GM19239 (cell line): ENCODE results near the gene ITPR2.
"Not testable (repeated sequence)": the region's sequence is repeated elsewhere in the genome, so short reads cannot be mapped to it uniquely, and the experiment has no call there.

Source experiments
- DNase-seq: peaks from one replicate; pipeline ENCODE4 v3.0.0; 2011; ENCODE audit warnings: low spot score; ENCODE audit not compliant: insufficient read length
- FAIRE-seq: peaks from 2 replicates; lab custom pipeline; 2011; peaks lifted over from hg19 to GRCh38; lab: Jason Lieb, UNC

Gene ITPR2

DNA sequence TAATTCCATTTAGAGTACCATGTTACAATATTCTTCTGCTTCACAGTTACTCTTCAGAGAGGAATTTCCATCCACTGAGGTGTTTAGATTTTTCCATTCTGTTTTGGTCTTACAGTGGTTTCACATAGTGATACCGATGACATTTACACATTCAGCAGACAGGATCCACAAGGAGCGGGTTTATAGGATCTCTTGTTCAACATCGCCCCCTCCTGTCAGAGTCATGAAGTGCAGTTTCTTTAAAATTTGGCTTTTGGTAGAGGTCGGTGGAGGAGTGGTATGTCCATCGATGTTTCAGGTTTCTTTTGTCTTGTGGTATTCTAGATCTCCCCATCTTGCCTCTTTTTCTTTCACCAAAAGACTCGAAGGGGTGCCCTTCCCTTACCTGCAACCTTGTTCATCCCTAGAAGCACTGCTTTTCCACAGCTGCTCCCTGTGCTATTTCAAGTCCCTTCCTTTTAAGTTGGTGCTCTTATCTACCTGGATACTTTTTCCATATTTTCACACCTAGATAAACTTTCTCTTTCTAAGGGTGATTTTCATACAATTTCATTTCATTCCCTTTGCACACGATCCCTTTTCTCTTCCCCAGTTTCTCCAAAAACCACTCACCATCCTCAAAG is 181.3 kb downstream of the ITPR2 start:
- peak; percentile 79 for FAIRE-seq
- DNase-seq = peak; percentile 19

DNA sequence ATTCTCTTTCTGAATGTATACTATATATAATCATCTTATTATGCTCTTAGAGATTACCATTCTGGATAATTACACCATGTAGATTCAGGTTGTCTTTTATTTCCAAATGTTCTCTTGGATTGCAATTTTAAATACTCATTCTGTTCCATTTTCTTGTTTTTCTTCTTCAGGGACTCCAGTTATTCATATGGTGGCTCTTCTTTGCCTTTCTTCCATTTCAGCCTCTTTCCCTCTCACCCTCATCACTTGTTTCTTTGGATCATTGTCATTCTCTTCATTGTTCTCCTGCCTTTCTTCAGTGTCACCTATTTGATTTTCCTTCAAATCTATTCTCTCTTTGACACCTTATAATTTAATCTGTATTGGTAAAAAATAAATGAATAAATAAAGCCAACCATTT is 182.0 kb downstream of the ITPR2 start:
- DNase-seq (no peak), FAIRE-seq (peak; percentile 53)

DNA sequence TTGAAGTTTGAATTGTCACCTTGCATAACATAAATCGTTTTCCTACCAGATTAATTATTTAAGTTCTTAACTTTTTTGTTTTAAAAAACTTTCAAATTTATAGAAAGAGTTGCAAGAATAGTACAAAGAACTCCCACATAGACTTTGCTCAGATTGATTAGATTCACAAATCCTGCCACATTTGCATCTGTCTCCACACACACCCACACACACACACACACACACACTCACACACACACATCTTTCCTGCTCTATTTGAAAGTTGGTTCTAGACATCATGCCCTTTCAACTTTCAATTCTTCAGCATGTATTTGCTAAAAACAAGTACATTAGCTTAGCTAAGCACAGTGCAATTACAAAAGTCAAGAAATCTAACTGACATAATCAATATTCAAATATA is 184.0 kb downstream of the ITPR2 start:
- DNase-seq (no peak), FAIRE-seq (no peak)

DNA sequence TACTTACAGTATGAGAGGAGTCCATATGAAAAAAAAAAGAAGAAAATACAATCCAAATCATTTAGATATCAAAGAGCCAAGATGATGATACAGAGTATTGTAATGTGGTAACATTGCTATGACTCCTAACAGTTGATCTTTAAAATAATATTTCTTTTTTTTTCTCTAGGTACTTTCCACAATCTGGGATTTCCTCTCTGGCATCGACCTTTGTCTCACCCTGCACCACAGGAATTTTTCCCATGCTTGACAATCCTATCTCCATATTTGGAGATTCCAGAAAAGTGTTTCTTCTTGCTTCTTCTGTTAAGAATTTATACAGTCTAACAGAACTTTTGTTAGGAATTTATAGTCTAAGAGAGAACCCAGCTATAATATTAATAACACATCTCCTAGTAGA is 184.4 kb downstream of the ITPR2 start:
- FAIRE-seq (no peak), DNase-seq (no peak)

DNA sequence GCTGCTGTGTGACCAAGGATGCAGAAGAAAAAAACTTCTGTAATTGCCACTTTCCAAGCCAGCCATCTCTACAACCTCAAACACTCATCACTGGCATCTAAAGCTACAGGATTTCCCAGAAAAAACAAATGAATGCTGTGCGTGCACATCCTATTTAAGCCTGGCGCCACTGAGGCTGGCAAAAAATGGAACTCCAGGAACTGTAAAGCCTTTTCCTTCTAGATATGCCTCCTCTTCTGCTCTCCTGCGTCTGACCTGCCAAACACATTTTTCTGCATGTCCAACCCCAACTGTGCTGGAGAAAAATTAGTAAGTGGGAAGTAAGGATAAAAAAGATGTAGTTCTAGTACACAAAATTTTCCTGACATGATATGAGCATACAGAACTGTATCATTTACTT is 184.9 kb downstream of the ITPR2 start:
- DNase-seq = no peak
- FAIRE-seq = no peak

DNA sequence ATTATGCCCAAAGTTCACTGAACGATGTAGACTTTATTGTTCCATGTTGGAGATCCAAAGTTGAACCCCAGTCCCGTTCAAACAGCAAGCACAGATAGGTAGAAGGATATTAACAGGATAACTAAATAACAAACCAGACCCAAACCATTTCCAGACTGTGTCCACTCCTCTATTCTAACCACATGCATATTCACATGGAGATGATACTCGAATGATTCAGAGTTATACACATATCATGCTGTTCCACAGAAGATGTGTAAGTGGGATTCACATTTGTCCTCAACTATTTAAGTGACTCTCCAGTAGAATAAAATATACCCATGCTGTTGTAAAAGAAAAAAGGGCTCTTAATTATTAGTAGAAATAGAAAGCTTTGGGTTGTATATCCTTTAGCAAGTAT is 185.9 kb downstream of the ITPR2 start:
- FAIRE-seq (peak; percentile 60), DNase-seq (no peak)

DNA sequence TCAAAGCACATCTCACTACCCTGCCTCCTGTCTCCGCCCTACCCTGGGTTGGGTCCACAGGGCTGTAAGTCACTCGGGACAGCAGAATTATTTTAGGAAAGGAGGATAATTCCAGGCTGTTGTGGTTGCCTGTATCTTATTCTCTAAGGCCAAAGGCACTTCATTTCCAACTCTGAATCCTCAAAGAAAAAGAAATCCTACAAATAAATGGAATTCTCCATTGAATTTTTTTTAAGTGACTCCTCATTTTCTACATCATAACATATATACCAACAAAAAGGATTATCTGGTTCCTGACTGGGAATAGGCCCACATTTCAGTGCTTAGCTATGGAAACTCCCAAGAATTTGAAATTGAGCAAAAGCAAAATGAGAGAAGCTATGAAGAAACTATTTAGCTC is 186.4 kb downstream of the ITPR2 start:
- FAIRE-seq (no peak), DNase-seq (no peak)

DNA sequence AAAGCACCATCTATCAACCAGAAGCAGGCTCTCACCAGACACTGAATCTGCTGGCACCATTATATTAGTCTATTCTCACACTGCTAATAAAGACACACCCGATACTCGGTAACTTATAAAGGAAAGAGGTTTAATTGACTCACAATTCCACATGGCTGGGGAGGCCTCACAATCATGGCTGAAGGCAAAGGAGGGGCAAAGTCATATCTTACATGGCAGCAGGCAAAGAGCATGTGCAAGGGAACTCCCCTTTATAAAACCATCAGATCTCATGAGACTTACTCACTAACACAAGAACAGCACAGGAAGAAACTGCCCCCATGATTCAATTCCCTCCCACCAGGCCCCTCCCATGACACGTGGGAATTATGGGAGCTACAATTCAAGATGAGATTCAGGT is 188.6 kb downstream of the ITPR2 start:
- FAIRE-seq, DNase-seq: not testable (repeated sequence)

DNA sequence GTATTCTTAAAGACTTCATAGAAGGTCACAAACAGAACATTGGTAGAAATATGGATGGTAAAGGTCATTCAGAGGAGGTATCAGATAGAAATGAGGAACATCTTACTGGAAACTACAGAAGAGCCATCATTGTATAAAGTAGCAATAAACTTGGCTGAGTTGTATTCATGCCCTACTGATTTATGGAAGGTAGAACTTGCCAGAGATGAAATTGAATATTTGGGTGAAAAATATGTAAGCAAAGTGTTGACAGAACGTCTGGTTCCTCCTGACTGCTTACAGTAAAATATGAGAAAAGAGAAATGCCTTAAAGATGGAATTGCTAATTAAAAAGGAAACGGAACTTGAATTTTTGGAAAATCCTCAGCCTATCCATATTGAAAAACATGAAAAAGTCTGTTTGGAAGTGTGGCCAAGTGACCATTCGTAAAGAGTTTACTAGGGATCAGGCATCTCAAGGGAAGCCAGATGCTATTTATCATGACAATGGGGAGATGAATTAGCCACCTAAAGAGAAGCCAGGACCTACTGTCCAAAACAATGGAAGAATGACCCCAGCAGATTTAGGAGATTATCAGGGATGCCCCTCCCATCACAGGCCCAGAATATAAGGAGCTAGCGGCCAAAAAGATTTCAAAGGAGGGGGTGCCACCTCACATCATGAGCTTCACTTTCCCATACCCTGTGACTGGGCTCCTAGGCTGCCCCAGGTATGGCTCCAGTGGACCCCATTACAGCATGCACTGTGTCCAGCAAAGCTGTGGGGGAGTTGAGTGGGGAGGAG is 189.3 kb downstream of the ITPR2 start:
- FAIRE-seq (no peak), DNase-seq (no peak)

DNA sequence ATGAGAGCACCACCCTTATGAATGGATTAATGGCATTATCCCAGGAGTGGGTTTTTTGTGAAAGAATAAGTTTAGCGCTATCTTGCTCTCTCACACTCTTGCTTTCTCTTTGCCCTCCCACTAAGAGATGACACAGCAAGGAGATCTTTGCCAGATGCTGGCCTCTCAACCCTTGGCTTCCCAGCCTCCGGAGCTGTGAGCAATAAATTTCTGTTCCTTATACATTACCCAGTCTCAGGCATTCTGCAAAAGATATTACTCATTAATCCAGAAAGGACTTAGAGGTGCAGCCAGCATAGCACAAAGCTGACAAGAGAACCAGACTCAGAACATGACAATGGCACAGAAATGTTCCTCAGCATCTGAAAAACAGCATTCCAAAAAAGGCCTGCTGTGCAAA is 190.6 kb downstream of the ITPR2 start:
- FAIRE-seq (no peak), DNase-seq (no peak)

DNA sequence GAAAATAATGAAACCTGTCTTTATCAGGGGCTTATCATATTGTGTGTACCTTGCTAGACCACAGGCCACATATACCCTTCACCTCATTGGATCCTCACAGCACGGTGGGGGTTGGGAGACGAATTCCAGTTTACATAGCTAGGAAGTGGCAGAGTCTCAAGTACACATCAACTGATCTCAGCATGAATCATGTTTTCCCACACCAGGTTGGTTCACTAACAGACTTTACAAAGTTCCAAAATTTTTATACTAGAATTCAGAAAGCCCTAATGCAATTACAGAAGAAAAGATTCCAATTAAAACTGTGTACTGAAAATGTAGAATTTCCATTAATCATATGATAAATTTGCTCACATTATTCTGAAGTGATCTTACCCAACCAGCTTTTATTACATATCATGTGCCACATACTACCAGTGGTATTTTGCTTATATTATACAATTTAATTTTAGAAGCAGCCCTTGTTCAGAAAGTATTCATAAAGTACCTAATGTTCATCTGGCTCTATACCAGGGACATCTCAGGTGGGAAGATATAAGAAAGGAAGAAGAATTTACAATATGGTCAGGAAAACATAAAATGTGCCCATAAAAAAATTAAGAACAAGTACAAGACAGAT is 196.2 kb downstream of the ITPR2 start:
- DNase-seq = no peak

DNA sequence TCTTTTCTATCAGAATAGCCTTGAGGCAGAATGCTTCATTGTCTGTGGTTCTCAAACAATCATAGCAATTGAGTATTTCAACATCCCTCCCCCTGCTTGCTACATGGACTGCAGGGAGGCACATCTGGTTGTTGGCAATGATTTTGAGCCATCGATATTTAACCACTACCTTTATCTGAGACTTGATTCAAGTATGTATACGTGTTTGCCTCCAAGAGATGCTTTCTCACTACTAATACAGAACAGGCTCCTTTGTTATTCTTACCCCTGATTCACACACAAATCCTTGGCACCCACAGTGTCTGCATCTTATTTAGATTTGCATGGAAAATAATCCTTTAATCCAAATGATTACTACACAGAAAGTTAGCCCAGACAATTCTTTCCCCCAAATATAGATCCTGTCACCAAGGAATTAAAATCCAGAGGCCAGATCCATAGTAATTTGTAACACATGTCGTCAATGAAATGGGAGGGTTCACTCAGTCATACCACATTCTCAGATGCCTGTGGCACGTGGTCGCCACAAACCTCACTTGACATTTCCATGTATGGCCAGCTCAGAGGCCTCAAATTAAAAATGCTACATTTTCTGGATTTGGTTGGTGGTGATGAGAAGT is 199.3 kb downstream of the ITPR2 start:
- no peak for DNase-seq
- no peak for FAIRE-seq

More for the DNA sequence above, 196.2 kb downstream of the ITPR2 start:
- no peak for FAIRE-seq

DNA sequence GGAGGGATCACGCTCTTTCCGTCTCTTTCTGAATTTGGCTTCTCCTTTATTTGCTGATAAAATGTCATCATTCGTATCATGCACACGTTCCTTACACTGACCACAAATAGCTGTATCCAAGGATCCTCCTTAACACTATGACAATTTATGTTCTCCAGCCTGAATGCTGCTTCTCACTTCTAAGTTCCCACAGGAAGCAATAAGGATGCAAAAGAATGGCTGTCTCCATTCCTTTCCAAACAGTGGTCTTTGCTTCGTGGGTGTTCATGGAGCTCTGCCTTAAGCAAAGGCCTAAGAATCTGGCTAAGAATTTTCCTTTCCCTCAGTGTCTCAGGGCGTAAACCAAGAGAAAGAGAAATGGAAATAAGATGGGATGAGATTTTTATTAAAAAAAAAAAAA is 200.2 kb downstream of the ITPR2 start:
- FAIRE-seq (no peak), DNase-seq (no peak)

DNA sequence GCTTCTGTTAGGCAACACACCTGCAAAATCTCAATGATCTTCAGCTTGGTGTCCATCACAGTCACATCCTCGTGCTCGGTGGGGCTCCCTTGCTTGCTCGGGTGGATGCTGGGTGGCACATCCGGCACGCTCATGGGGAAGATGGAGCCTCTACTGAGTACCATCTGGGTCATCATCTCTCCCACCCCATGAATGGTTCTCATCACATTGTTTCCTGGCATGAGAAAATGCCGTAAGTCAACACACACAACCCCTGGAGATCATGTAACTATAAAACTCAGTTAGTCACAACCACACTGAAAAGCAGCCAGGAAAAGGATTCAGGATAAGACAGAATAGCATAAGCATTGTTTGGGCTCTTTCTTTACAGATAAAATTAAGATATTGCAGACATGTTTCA is 201.1 kb downstream of the ITPR2 start:
- FAIRE-seq (peak; percentile 11), DNase-seq (no peak)

DNA sequence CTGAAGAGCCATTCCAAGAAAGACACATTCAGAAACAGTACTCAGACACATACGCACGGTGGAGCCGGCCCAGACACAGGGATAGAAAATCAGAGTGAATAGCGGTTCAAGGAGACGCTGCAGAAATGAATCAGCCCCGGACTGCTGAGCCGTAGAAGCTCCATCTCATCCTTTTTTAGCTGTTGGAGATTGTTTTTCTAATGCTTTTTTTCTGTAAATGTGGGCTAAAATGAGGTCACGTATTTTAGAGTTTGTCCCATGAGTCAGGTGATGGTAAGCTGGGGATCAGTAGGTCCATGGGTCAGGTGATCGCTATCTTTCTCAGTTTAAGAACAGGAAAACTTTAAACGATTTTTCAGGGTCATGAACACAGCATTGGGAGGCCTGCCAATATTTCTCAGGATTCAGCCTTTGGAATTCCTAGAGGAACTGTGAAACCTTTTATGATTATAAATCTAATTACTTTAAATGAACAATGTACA is 202.4 kb downstream of the ITPR2 start:
- FAIRE-seq = no peak
- no peak for DNase-seq

DNA sequence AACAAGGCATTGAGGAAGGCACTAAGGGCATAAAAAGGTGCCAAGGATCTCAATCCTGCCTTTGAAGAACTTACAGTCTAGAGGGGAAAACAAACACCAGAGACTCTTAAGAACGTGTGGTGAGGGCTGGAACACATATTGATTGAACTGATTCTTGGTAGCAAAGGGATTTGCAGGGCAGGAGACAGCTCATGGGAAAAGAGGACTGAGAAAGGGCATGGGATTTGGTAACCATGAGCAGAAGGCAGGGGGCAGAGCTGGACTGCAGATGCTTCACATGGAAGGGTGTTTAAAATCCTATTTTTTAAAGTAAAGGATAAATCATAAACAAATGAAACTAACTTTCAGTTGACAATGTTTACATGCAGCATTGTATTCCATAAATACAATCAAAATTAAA is 203.1 kb downstream of the ITPR2 start:
- FAIRE-seq (no peak), DNase-seq (no peak)

DNA sequence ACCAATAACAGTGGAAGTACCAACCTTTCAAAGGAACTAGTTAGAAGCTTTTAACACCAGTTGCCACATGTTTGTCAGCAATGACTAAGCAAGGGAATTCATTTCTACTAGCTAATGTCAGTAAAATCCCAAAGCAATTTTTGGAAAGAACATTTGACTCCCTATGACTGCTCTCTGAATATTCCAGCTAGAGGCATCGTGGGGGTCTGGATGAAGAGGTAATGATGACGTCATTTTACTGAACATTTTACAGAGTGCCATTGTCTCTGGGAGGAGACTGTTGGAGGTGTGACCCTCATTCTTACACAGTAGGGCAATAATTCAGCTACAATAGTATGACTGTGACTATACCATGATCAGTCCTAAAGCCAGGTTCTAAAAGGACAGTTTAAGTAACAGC is 204.8 kb downstream of the ITPR2 start:
- DNase-seq (no peak), FAIRE-seq (no peak)

DNA sequence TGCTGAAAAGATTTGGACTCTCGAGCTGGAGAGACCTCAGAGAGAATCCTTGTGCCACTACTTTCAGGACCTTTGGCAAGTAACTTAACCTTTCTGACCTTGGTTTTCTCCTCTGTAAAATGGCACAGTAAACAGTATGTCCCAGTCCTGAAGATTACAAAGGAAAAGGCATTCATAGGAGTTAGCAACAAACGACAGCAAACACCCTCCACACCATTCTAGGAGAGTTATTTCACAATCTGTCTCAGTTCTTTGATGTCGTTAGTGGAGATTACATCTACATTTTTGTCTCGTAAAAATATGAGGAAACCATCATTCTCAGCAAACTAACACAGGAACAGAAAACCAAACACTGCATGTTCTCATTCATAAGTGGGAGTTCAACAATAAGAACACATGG is 205.7 kb downstream of the ITPR2 start:
- DNase-seq (no peak), FAIRE-seq (no peak)

DNA sequence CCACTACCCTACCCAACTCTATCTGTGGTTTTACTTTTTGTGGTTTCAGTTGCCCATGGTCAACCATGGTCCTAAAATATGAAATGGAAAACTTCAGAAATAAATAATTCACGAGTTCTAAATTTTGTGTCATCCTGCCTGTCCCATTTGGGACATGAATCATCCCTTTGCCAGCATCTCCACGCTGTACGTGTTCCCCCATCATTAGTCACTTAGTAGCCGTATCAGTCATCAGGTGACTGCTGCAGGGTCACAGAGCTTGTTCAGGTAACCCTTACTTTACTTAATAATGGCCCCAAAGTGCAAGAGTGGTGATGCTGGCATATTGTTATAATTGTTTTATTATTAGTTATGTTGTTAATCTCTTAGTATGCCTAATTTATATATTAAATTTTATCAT is 209.9 kb downstream of the ITPR2 start:
- no peak for DNase-seq
- no peak for FAIRE-seq

DNA sequence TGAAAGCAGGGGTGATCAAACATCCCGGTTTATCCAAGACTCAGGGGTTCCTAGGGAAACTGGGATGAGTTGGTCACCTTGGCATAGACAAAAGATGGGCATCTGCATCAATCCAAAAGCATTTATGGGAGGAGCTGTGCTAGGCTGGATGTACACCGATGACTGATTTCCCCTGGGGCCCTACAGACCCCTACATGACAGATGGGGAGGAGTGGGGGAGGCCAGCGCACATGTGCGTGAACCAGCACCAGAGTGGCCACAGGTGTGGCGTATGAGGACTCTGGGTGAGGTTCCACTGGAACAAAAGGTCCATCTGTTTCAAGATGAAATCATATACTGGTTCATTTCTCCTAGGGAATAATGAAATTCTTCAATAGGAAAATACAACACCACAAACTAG is 210.4 kb downstream of the ITPR2 start:
- no peak for FAIRE-seq
- DNase-seq = no peak

DNA sequence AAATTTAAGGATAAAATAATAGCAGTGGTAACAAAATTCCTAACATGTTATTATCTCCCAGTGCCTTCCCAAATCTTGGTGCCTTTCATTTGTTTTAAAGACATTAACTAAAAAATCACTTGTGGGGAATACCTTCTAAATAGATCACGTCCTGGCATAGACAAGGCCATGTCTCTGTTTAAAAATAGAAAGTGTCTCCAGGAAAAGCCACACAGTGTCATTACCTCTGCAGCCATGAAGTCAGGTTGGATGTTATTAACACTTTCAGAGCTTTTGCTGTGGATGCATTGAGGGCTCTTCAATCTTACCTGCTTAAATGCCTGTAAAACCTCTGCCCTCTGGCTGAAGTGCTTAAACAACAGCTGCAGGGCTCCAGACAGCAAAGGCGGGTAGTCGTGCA is 211.1 kb downstream of the ITPR2 start:
- no peak for DNase-seq
- FAIRE-seq = no peak
